RWPE1 (cell line): Measurements from ENCODE around the gene SH2D3A.
"Not testable (repeated sequence)": the region's sequence is repeated elsewhere in the genome, so short reads cannot be mapped to it uniquely, and the experiment has no call there.

ENCODE experiments used
- CTCF ChIA-PET: fragments of 350-600 bp; sonication (Branson Sonifier 250); formaldehyde crosslinking; extraction: SDS; loops from one replicate; lab custom pipeline; 2021; lab: Yijun Ruan, JAX
- POLR2A ChIA-PET: fragments of 400-600 bp; formaldehyde crosslinking; extraction: SDS; loops from one replicate; lab custom pipeline; 2020; ENCODE audit warnings: antibody characterized with exemption; ENCODE audit not compliant: low non-redundant PET; lab: Yijun Ruan, JAX
- DNase-seq: peaks from one replicate; pipeline ENCODE4 v3.0.0; 2012; ENCODE audit warnings: low spot score
- H3K27ac ChIP-seq: fragments of 450-650 bp; 2 replicates; pipeline ENCODE4 v1.5.1; 2017
- TF ChIP-seq, protein P1 (sequence below): fragments of 450-650 bp; conservative IDR thresholded peaks from 2 replicates; pipeline ENCODE4 v1.5.1; 2017; ENCODE audit warnings: low read depth, mild to moderate bottlenecking

SH2D3A gene

GRCh38 chr19:6772028-6772865 is 5.0 kb upstream of the SH2D3A start, which contains the start of gene VAV1:
Gene VAV1, plus strand, starts transcription at chr19:6772708. Its CDS starts 100 bp downstream, at chr19:6772808.
- POLR2A ChIA-PET, result no interaction called here
- no peak for DNase-seq
- H3K27ac ChIP-seq, result no peak within 1 kb of the TSS
- TF ChIP-seq, protein P1, sequence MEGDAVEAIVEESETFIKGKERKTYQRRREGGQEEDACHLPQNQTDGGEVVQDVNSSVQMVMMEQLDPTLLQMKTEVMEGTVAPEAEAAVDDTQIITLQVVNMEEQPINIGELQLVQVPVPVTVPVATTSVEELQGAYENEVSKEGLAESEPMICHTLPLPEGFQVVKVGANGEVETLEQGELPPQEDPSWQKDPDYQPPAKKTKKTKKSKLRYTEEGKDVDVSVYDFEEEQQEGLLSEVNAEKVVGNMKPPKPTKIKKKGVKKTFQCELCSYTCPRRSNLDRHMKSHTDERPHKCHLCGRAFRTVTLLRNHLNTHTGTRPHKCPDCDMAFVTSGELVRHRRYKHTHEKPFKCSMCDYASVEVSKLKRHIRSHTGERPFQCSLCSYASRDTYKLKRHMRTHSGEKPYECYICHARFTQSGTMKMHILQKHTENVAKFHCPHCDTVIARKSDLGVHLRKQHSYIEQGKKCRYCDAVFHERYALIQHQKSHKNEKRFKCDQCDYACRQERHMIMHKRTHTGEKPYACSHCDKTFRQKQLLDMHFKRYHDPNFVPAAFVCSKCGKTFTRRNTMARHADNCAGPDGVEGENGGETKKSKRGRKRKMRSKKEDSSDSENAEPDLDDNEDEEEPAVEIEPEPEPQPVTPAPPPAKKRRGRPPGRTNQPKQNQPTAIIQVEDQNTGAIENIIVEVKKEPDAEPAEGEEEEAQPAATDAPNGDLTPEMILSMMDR, result no peak
- CTCF ChIA-PET, result interaction anchor here (1.0 kb wide), 1 partner anchor 11 kb away, joined by 5 read pairs; no protein-coding TSS in a partner anchor

DNA sequence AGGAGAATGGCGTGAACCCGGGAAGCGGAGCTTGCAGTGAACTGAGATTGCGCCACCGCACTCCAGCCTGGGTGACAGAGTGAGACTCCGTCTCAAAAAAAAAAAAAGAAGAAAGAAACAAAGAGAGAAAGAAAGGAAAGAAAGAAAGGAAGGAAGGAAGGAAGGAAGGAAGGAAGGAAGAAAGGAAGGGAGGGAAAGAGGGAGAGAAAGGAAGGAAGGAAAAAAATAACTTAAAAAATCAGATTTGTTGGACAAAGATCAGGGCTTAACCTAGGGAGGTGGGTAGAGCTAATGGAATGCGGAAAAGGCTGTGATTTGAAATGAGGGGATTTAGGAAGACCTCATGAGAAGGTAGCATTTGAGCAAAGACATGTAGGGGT is 4.4 kb upstream of the SH2D3A start:
- DNase-seq, POLR2A ChIA-PET, CTCF ChIA-PET, H3K27ac ChIP-seq: not testable (repeated sequence)

GRCh38 chr19:6769006-6769619 is 1.9 kb upstream of the SH2D3A start:
- H3K27ac ChIP-seq, result peak overlapping the region; percentile 83
- DNase-seq, result no peak
- TF ChIP-seq, protein P1, result peak; percentile 17; the same call in 1 of the 2 replicates
- ChIA-PET POLR2A (no interaction called here), CTCF (interaction anchor here (1.5 kb wide), 1 partner anchor 94 kb away, joined by 5 read pairs; no protein-coding TSS in a partner anchor)

- CTCF ChIA-PET, result interaction anchor here (1.5 kb wide), 1 partner anchor 95 kb away, joined by 5 read pairs; no protein-coding TSS in a partner anchor
- POLR2A ChIA-PET, result no interaction called here
- TF ChIP-seq, protein P1, result no peak
Observed at GRCh38 chr19:6768236-6768785, 1.1 kb upstream of the SH2D3A start.

DNA sequence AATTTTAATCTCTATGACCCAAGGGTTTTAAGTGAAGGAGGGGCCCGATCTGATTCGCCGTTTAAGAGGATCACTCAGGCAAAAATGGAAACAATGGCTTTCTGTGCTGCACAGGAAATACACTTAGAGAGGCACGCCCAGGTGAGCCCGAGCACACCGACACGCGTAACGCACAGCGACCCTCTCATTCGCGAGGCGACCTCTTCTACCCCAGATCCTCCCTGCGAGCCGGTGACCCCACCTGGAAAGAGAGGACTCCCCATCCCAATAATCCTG is 216 bp downstream of the SH2D3A start:
- peak; percentile 58 for DNase-seq
- TF ChIP-seq, protein P1, result no peak
- ChIA-PET POLR2A (interaction anchor here (1.6 kb wide), 1 partner anchor 29 kb away, joined by 3 read pairs; the partner anchor contains the start of gene GPR108), CTCF (interaction anchor here (0.6 to 1.4 kb wide), 3 partner anchors 29 to 510 kb away, joined by 3 to 6 read pairs (median 4); partner anchors contain the start of gene GPR108)
- peak overlapping the region; percentile 83 for H3K27ac ChIP-seq

More at GRCh38 chr19:6768236-6768785, 1.1 kb upstream of the SH2D3A start:
- no peak for DNase-seq
- peak overlapping the region; percentile 83 for H3K27ac ChIP-seq

- CTCF ChIA-PET, result interaction anchor here (0.6 to 1.4 kb wide), 3 partner anchors 28 to 511 kb away, joined by 3 to 6 read pairs (median 4); partner anchors contain the start of gene GPR108
- DNase-seq, result no peak
- POLR2A ChIA-PET, result interaction anchor here (1.6 kb wide), 1 partner anchor 29 kb away, joined by 3 read pairs; the partner anchor contains the start of gene GPR108
Observed at GRCh38 chr19:6766357-6767080, 716 bp downstream of the SH2D3A start.

More at GRCh38 chr19:6766357-6767080, 716 bp downstream of the SH2D3A start:
- H3K27ac ChIP-seq, result peak overlapping the region; percentile 83
- TF ChIP-seq, protein P1, result no peak
